Chondrocyte (in vitro differentiated cells): ENCODE results near the gene CNIH2. TPM values are rescaled to one million over a fixed set of nuclear protein-coding genes. Genes with fewer than 3 reads are reported as not detected.

ENCODE experiments used
- DNase-seq: peaks from one replicate; pipeline ENCODE4 v3.0.0; 2021; ENCODE audit warnings: mixed read lengths, low spot score
- H3K27ac Mint-ChIP-seq: one replicate; pipeline ENCODE4 v1.8.0; 2021; ENCODE audit warnings: mild to moderate bottlenecking, moderate library complexity, mixed read lengths; ENCODE audit not compliant: unreplicated experiment
- H3K27me3 Mint-ChIP-seq: 2 replicates; pipeline ENCODE4 v1.8.0; 2021; ENCODE audit warnings: low read depth, mixed read lengths
- H3K36me3 Mint-ChIP-seq: 2 replicates; pipeline ENCODE4 v1.8.0; 2021; ENCODE audit warnings: low read depth, mixed read lengths
- H3K4me1 Mint-ChIP-seq: 2 replicates; pipeline ENCODE4 v1.8.0; 2021; ENCODE audit warnings: low read depth, mild to moderate bottlenecking, mixed read lengths
- H3K4me3 Mint-ChIP-seq: one replicate; pipeline ENCODE4 v1.8.0; 2021; ENCODE audit warnings: mild to moderate bottlenecking, moderate library complexity, mixed read lengths; ENCODE audit not compliant: unreplicated experiment
- H3K9me3 Mint-ChIP-seq: 2 replicates; pipeline ENCODE4 v1.8.0; 2021; ENCODE audit warnings: low read depth, mixed read lengths
- CTCF ChIP-seq: fragments of 200-600 bp; sonication (generic); IDR thresholded peaks from 2 replicates; pipeline ENCODE4 v1.5.0; 2021; ENCODE audit warnings: antibody characterized with exemption, mild to moderate bottlenecking, moderate library complexity
- total RNA-seq: library from RNA; stranded (reverse); gene quantifications from 3 replicates; pipeline ENCODE4 v1.2.1, GENCODE V29; 2021

Gene CNIH2
- total RNA-seq, 1 donor from 2014 or later, result 2.8 TPM

DNA sequence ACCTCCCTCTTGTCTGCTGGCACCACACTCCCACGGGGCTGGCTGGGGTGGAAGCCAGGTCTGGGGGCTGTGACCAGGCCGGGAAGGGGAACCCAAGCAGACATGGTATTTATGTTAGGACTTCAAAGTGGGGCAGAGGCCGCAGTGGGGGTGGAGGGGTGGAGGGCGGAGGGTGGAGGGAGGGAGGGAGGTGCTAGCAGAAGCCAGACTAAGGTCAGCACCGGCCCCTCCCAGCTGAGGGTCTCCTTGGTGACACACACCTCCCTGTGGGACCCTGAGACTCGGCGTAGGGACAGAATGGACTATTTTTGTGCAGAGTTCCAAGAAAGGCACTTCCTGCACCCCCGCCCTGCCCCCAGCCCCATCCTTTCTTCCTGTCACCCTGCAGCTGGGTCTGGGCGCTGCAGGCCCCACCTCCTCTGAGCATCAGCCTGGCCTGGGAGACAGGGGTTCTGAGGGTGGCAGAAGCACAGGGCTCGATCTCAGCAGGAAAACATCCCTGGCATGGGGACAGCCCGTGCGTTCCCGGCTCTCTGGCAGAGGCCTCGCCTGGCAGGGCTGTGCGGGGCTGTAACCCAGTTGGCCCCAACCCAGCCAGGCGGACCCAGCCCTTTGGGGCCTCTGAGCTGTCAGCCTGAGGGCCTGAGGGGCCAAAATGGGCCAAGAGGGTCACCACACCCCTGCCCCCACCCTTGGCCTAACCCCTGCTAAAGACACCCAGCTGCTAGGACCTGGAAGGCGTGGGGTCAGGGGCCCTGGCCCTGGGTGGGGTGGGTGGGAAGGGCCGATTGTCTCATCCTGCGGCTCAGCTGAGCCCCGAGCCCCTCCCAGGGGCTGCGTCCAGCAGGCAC lies 48.5 kb downstream of the CNIH2 start:
- Mint-ChIP-seq H3K36me3 (no peaks in the 10 kb centered on the region), H3K4me3 (no peak overlapping the region), H3K27ac (peak overlapping the region; percentile 92), H3K9me3 (no peaks in the 10 kb centered on the region), H3K27me3 (no peaks in the 10 kb centered on the region), H3K4me1 (peaks cover 51% of the 10 kb centered on the region)
- no peak for TF ChIP-seq CTCF
- DNase-seq, result no peak

- Mint-ChIP-seq H3K36me3 (no peaks in the 10 kb centered on the region), H3K27ac (peak overlapping the region; percentile 90), H3K27me3 (no peaks in the 10 kb centered on the region), H3K4me3 (no peak overlapping the region), H3K4me1 (peaks cover 50% of the 10 kb centered on the region), H3K9me3 (no peaks in the 10 kb centered on the region)
- no peak for TF ChIP-seq CTCF
- no peak for DNase-seq
Observed at GRCh38 chr11:66327171-66328030, 49.4 kb downstream of the CNIH2 start.

GRCh38 chr11:66328031-66328301 lies 50.0 kb downstream of the CNIH2 start:
- H3K4me1 Mint-ChIP-seq, result peaks cover 47% of the 10 kb centered on the region
- H3K27ac Mint-ChIP-seq, result peak overlapping the region; percentile 90
- no peak for TF ChIP-seq CTCF
- no peaks in the 10 kb centered on the region for H3K9me3 Mint-ChIP-seq
- no peak overlapping the region for H3K4me3 Mint-ChIP-seq
- peaks cover 3% of the 10 kb centered on the region for H3K36me3 Mint-ChIP-seq
- no peaks in the 10 kb centered on the region for H3K27me3 Mint-ChIP-seq
- DNase-seq, result no peak

DNA sequence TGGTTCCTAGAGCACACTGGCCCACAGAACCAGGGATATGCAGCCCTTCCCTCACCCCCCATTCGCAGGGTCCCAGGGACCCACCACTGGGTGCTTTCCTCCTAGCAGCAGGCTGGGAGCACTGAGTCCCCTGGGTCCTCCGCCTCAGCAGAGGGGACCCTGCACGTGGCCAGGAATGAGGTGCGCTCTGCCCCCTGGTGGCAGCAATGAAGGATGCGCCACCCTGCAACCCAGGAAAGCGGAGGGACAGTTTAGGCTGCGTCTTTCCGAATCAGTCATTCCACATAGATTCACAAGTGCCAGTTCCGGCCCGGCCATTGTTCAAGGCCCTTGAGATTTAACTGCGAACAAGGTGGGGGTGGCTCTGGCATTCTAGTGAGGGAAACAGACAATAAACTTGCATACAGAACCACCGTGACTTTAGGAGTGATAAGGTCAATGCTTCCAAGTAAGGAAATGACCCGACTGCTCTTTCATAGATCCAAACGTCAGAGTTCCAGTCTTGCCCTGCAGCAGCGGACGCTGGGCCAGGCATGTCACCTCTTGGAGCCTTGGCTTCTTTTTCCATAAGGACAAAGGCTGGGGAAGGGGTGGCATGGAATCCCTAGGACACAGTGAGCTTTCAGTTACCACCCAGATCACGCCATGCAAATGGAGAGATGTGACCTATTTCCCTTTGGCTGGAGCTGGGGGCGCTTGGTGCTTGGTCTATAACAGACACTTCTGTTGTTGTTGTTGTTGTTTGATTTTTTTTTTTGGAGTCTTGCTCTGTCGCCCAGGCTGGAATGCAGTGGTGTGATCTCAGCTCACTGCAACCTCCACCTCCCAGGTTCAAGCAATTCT lies 50.5 kb downstream of the CNIH2 start:
- TF ChIP-seq CTCF, result peak; percentile 99
- no peak for DNase-seq
- Mint-ChIP-seq H3K9me3 (no peaks in the 10 kb centered on the region), H3K4me1 (peaks cover 47% of the 10 kb centered on the region), H3K27me3 (no peaks in the 10 kb centered on the region), H3K36me3 (peaks cover 3% of the 10 kb centered on the region), H3K27ac (peak overlapping the region; percentile 90), H3K4me3 (no peak overlapping the region)
